ENCODE data around the gene OR9I1.

DNA sequence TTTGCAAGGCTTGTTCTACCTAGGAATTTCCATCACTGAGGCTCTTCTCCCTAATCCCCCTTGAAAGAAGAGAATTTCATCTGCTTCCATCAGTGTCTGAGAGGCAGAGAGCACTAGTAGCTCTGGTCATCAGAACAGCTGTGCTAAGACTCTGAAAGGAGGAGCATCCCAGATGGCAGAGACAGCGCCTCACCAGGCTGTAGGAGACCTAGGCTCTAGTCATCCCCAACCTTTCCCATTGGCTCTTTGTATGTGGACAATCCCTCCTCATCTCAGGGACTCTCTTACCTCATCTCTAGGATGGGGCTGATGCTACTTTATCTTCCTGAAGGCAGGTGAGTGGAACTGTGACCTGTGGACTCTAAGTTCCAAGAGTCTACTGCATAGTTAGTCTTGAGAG lies 8.8 kb upstream of the OR9I1 start:
- TF ChIP-seq CTCF (IDR thresholded peaks at IDR 0.05) (no peak), POLR2A (IDR thresholded peaks at IDR 0.05) (no peak)

All from adrenal gland (tissue), 5 donors.